HTR-8/SVneo (cell line): Measurements from ENCODE around the gene FAM50A.

Source experiments
- DNase-seq: peaks from one replicate; pipeline ENCODE4 v3.0.0; 2011; ENCODE audit warnings: low spot score, mixed read lengths; ENCODE audit not compliant: insufficient read length
- FAIRE-seq: peaks from 2 replicates; lab custom pipeline; 2011; peaks lifted over from hg19 to GRCh38; lab: Jason Lieb, UNC

FAM50A gene

GRCh38 chrX:154436983-154437752, 6.8 kb upstream of the FAM50A start, which contains the start of gene GDI1:
GDI1 (plus strand) TSS chrX:154437154; CDS start chrX:154437255, 101 bp downstream.
- no peak for FAIRE-seq
- DNase-seq, result peak; percentile 30

- no peak for FAIRE-seq
Measured at GRCh38 chrX:154437971-154438893, 5.7 kb upstream of the FAM50A start.

GRCh38 chrX:154439841-154440240, 4.1 kb upstream of the FAM50A start:
- no peak for FAIRE-seq
- no peak for DNase-seq

More at GRCh38 chrX:154437971-154438893, 5.7 kb upstream of the FAM50A start:
- no peak for DNase-seq

- DNase-seq, result no peak
- FAIRE-seq, result no peak
Measured at GRCh38 chrX:154440623-154441357, 3.2 kb upstream of the FAM50A start.

GRCh38 chrX:154441564-154441963, 2.4 kb upstream of the FAM50A start:
- FAIRE-seq (no peak), DNase-seq (no peak)

- DNase-seq, result no peak
- no peak for FAIRE-seq
Measured at GRCh38 chrX:154441984-154442707, 1.8 kb upstream of the FAM50A start.

- FAIRE-seq (no peak), DNase-seq (no peak)
Measured at GRCh38 chrX:154443479-154443910, 446 bp upstream of the FAM50A start.

GRCh38 chrX:154444755-154445246, 860 bp downstream of the FAM50A start:
- no peak for FAIRE-seq

GRCh38 chrX:154445776-154446175, 1.8 kb downstream of the FAM50A start:
- FAIRE-seq (no peak), DNase-seq (no peak)

More at GRCh38 chrX:154444755-154445246, 860 bp downstream of the FAM50A start:
- DNase-seq, result no peak

- DNase-seq (no peak), FAIRE-seq (no peak)
Measured at GRCh38 chrX:154446430-154446829, 2.5 kb downstream of the FAM50A start.

GRCh38 chrX:154448484-154448883, 4.5 kb downstream of the FAM50A start:
- FAIRE-seq (no peak), DNase-seq (no peak)

- FAIRE-seq (no peak), DNase-seq (no peak)
Measured at GRCh38 chrX:154449618-154450017, 5.7 kb downstream of the FAM50A start.

GRCh38 chrX:154450312-154450711, 6.4 kb downstream of the FAM50A start:
- FAIRE-seq, result no peak
- DNase-seq, result no peak

- DNase-seq (no peak), FAIRE-seq (no peak)
Measured at GRCh38 chrX:154452823-154453222, 8.9 kb downstream of the FAM50A start.

GRCh38 chrX:154457491-154458115, 13.7 kb downstream of the FAM50A start:
- DNase-seq (peak; percentile 32), FAIRE-seq (no peak)

GRCh38 chrX:154458116-154458953, 14.4 kb downstream of the FAM50A start, which contains the start of gene PLXNA3:
PLXNA3 (plus strand) TSS chrX:154458281; CDS start chrX:154460184, 1,903 bp downstream.
- FAIRE-seq, result no peak
- peak; percentile 21 for DNase-seq

GRCh38 chrX:154458954-154459778, 15.2 kb downstream of the FAM50A start:
- no peak for DNase-seq
- no peak for FAIRE-seq
